SK-N-MC (cell line): Measurements from ENCODE around the gene BMP6.

Experiments used
- DNase-seq: peaks from one replicate; pipeline ENCODE4 v3.0.0-alpha.2; 2011; ENCODE audit warnings: low read depth, low spot score
- H3K27ac ChIP-seq: fragments of 200-600 bp; sonication (generic); 2 replicates; pipeline ENCODE4 v1.5.1; 2016; ENCODE audit warnings: mixed run types
- H3K36me3 ChIP-seq: fragments of 200-600 bp; sonication (generic); 2 replicates; pipeline ENCODE4 v1.6.1; 2017; ENCODE audit warnings: antibody characterized with exemption, low read length, mixed read lengths; ENCODE audit not compliant: insufficient read depth
- H3K4me3 ChIP-seq: fragments of 200-600 bp; sonication (generic); 2 replicates; pipeline ENCODE4 v1.5.1; 2016
- H3K9ac ChIP-seq: fragments of 200-600 bp; sonication (generic); 2 replicates; pipeline ENCODE4 v1.8.0; 2017; ENCODE audit warnings: mixed run types, mixed read lengths; ENCODE audit not compliant: insufficient read length
- H3K9me3 ChIP-seq: fragments of 200-600 bp; sonication (generic); 2 replicates; pipeline ENCODE4 v1.6.1; 2017; ENCODE audit warnings: low read depth, mild to moderate bottlenecking, antibody characterized with exemption, low read length, moderate library complexity, mixed read lengths
- EZH2 ChIP-seq: fragments of 200-600 bp; sonication (generic); IDR thresholded peaks from one replicate; pipeline ENCODE4 v1.6.1; 2017; ENCODE audit warnings: antibody characterized with exemption
- FOXP2 ChIP-seq: optimal IDR thresholded peaks from 2 replicates; pipeline ENCODE3; 2011; ENCODE audit warnings: mild to moderate bottlenecking, moderate library complexity; ENCODE audit not compliant: insufficient read depth; ENCODE audit errors: extremely low read length, control extremely low read depth
- POLR2AphosphoS5 ChIP-seq: IDR thresholded peaks from 2 replicates; pipeline ENCODE4 v1.6.1; 2012; ENCODE audit warnings: mild to moderate bottlenecking, low read depth, low read length, borderline replicate concordance

BMP6 gene

DNA sequence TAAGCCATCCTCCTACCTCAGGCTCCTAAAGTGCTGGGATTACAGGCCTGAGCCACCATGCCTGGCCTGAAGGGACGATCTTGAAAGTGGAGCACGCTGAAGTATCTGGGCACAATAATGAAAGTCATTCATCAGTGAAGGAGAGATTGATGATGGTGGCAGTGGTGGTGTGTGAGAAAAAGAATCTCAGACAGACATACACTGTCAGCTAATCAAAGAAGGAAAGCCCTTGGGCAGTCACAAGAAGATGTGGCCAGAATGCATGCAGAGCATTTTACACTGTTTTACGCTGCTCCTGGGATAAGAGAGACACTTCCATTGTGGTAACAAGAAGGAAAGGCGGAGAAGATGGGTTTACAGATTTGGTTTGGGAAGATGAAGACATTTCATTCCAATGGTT lies 20.4 kb upstream of the BMP6 start:
- H3K4me3 ChIP-seq, result no peak overlapping the region
- no peak for DNase-seq
- TF ChIP-seq POLR2AphosphoS5 (no peak), FOXP2 (no peak), EZH2 (no peak)
- H3K9me3 ChIP-seq, result no peaks in the 10 kb centered on the region
- no peaks in the 10 kb centered on the region for H3K36me3 ChIP-seq
- H3K27ac ChIP-seq, result no peak overlapping the region
- H3K9ac ChIP-seq, result no peak overlapping the region

- no peak for DNase-seq
These were observed 19.6 kb upstream of the BMP6 start for GRCh38 chr6:7706269-7706668.

GRCh38 chr6:7707787-7708186 lies 18.1 kb upstream of the BMP6 start:
- no peak for DNase-seq
- TF ChIP-seq FOXP2 (no peak), EZH2 (no peak), POLR2AphosphoS5 (no peak)
- no peaks in the 10 kb centered on the region for H3K36me3 ChIP-seq
- no peak overlapping the region for H3K27ac ChIP-seq
- no peaks in the 10 kb centered on the region for H3K9me3 ChIP-seq
- no peak overlapping the region for H3K4me3 ChIP-seq
- H3K9ac ChIP-seq, result no peak overlapping the region

More at GRCh38 chr6:7706269-7706668, 19.6 kb upstream of the BMP6 start:
- Histone ChIP-seq H3K27ac (no peak overlapping the region), H3K9ac (no peak overlapping the region), H3K9me3 (no peaks in the 10 kb centered on the region), H3K4me3 (no peak overlapping the region), H3K36me3 (no peaks in the 10 kb centered on the region)
- no peak for TF ChIP-seq EZH2
- TF ChIP-seq FOXP2, result no peak
- TF ChIP-seq POLR2AphosphoS5, result no peak

DNA sequence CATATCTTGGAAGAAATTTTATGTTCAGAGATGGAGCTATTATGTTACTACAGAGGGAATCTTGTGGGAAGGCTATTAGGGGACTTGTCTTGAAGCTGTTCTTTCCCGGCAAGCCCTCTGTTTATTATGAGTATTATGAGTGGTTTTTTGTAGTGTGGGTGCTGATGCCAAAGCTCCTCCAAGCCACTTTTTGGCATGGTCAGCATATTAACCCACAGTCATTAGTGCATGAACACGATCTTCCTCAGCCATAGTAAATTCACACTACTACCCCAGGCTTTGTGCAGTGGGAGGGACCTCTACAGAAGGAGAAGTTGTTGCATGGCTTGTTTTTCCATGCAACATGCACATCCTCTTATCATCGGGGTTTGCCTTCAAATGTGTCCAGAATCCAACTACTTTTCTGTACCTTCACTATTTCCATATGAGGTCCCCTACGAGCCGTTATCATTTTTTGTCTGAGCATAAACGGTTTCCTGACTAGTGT lies 6.5 kb upstream of the BMP6 start:
- no peak for TF ChIP-seq FOXP2
- no peak for TF ChIP-seq EZH2
- no peak for TF ChIP-seq POLR2AphosphoS5
- Histone ChIP-seq H3K36me3 (no peaks in the 10 kb centered on the region), H3K4me3 (no peak overlapping the region), H3K9ac (no peak overlapping the region), H3K9me3 (no peaks in the 10 kb centered on the region), H3K27ac (no peak overlapping the region)
- DNase-seq, result no peak

- TF ChIP-seq EZH2 (no peak), FOXP2 (no peak), POLR2AphosphoS5 (no peak)
- H3K4me3 ChIP-seq, result no peak overlapping the region
- DNase-seq, result no peak
- H3K36me3 ChIP-seq, result no peaks in the 10 kb centered on the region
- H3K27ac ChIP-seq, result no peak overlapping the region
- no peaks in the 10 kb centered on the region for H3K9me3 ChIP-seq
- H3K9ac ChIP-seq, result no peak overlapping the region
These were observed 5.6 kb upstream of the BMP6 start for GRCh38 chr6:7720346-7720745.

DNA sequence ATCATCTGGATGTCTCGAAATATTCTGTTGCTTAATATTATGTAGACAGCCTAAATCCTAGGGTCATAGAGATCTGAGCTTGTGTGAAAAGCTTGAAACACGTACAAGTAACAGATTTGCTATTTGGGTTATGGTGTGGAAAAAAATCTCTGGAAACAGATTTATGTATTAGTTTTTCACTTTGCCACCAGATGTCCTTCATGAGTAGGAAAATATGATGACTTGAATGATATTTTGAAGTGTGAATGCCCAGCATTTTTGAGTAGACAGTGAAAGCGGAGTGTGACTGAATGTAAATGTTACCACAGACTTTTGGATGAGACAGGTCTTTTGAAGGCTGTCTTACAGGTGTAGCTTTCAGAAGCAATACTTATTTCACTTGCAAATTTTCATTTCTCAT lies 4.2 kb upstream of the BMP6 start:
- Histone ChIP-seq H3K36me3 (no peaks in the 10 kb centered on the region), H3K27ac (no peak overlapping the region), H3K9me3 (no peaks in the 10 kb centered on the region), H3K4me3 (no peak overlapping the region), H3K9ac (no peak overlapping the region)
- no peak for TF ChIP-seq FOXP2
- TF ChIP-seq EZH2, result no peak
- TF ChIP-seq POLR2AphosphoS5, result no peak
- DNase-seq, result no peak

GRCh38 chr6:7723041-7723447 lies 2.9 kb upstream of the BMP6 start:
- Histone ChIP-seq H3K36me3 (no peaks in the 10 kb centered on the region), H3K9me3 (no peaks in the 10 kb centered on the region), H3K9ac (peak overlapping the region; percentile 59), H3K27ac (no peak overlapping the region), H3K4me3 (0 out of 2 replicates have a peak overlapping the region, but pooled peaks have one; percentile 17)
- peak; percentile 70 for DNase-seq
- TF ChIP-seq POLR2AphosphoS5, result no peak
- no peak for TF ChIP-seq EZH2
- no peak for TF ChIP-seq FOXP2

GRCh38 chr6:7723554-7723953 lies 2.3 kb upstream of the BMP6 start:
- no peak overlapping the region for H3K27ac ChIP-seq
- TF ChIP-seq FOXP2, result no peak
- TF ChIP-seq POLR2AphosphoS5, result no peak
- no peak for TF ChIP-seq EZH2
- no peaks in the 10 kb centered on the region for H3K9me3 ChIP-seq
- H3K9ac ChIP-seq, result no peak overlapping the region
- no peak overlapping the region for H3K4me3 ChIP-seq
- no peak for DNase-seq
- no peaks in the 10 kb centered on the region for H3K36me3 ChIP-seq

DNA sequence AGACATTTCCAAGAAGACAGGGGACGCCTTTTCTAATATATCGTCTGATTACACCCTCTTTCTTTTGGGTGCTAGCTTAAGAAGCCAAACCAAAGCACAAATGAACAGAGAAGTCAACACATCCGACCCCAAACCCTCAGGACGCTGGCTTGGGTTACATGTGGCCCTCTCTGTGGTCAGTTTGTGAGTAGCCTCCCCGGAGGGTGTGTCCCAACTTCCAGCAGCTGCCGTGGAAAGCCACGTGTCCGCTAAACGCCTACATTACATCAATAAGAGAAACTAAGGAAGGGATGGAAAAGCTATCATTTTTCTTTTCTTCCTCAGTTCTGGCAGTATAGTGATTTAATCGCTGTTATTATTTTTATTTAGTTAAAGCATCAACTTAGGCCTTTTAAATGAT lies 487 bp upstream of the BMP6 start:
- DNase-seq, result no peak
- TF ChIP-seq FOXP2 (no peak), POLR2AphosphoS5 (no peak), EZH2 (no peak)
- no peaks in the 10 kb centered on the region for H3K36me3 ChIP-seq
- no peak overlapping the region for H3K27ac ChIP-seq
- peak overlapping the region; percentile 88 for H3K4me3 ChIP-seq
- no peaks in the 10 kb centered on the region for H3K9me3 ChIP-seq
- no peak overlapping the region for H3K9ac ChIP-seq
